Measurements from ENCODE around the gene PPP1R15A.

GRCh38 chr19:48822514-48822913 lies 49.7 kb upstream of the PPP1R15A start:
- TF ChIP-seq EZH2 (IDR thresholded peaks at IDR 0.05; ENCODE audit: insufficient read depth, poor library complexity, severe bottlenecking) (no peak), EZH2phosphoT487 (IDR thresholded peaks at IDR 0.05; ENCODE audit: insufficient read depth, low read depth) (no peak)

All from GM23248 (cell line).